ENCODE measurements around the gene ADAMTS3. TPM values are rescaled to one million over a fixed set of nuclear protein-coding genes. Genes with fewer than 3 reads are reported as not detected.

The ADAMTS3 gene
- total and polyA plus RNA-seq, 2 donors (not counting 1 experiment from before 2014, with no cell fraction given) = not detected

- intact Hi-C loops (cut with micrococcal nuclease) = no loop called here
- Histone ChIP-seq H4K20me1 (ENCODE audit: control insufficient read depth, insufficient read depth, low read length, poor library complexity, severe bottlenecking) (no peaks in the 10 kb centered on the region), H3K9ac (ENCODE audit: low read length) (no peak overlapping the region), H3K36me3 (replicated peaks in 1 of 2; ENCODE audit: control extremely low read depth in 1 of 2, control insufficient read depth in 1 of 2, extremely low read depth in 1 of 2, insufficient read depth in 2 of 2, low read length in 1 of 2) (no peaks in the 10 kb centered on the region), H3K4me3 (ENCODE audit: control extremely low read depth in 1 of 5, extremely low read depth in 1 of 5, insufficient read depth in 1 of 5, low read depth in 2 of 5, low read length in 4 of 5) (no peak overlapping the region), H3K9me3 (ENCODE audit: control extremely low read depth in 1 of 3, control insufficient read depth in 2 of 3, insufficient read depth in 1 of 3, low read length in 2 of 3) (no peaks in the 10 kb centered on the region), H3K79me2 (ENCODE audit: control insufficient read depth, insufficient read depth, low read length) (no peaks in the 10 kb centered on the region), H3K4me2 (replicated peaks; ENCODE audit: low read depth, low read length, poor library complexity, severe bottlenecking) (no peak overlapping the region), H3K27me3 (replicated peaks in 1 of 4; ENCODE audit: control extremely low read depth in 1 of 4, control insufficient read depth in 3 of 4, insufficient read depth in 4 of 4, low read length in 3 of 4) (no peaks in the 10 kb centered on the region), H3K4me1 (ENCODE audit: control insufficient read depth in 2 of 2, insufficient read depth in 2 of 2, low read length in 2 of 2) (no peaks in the 10 kb centered on the region), H2AFZ (ENCODE audit: insufficient read depth, low read depth, low read length, poor library complexity, severe bottlenecking) (no peak overlapping the region), H3K27ac (ENCODE audit: low read length in 2 of 2) (no peak overlapping the region)
- no peak for ATAC-seq (ENCODE audit: low read depth)
- H3K27ac Mint-ChIP-seq = no peak overlapping the region
- WGBS (ENCODE audit: insufficient coverage) = 100% methylated on average over 2 of the region's 7 CpGs
- TF ChIP-seq CTCF (IDR thresholded peaks at IDR 0.05) = no peak
- no peaks in the 10 kb centered on the region for H3K4me1 Mint-ChIP-seq
- H3K9me3 Mint-ChIP-seq (ENCODE audit: insufficient read depth) = no peaks in the 10 kb centered on the region
- H3K27me3 Mint-ChIP-seq = no peaks in the 10 kb centered on the region
- no peak overlapping the region for H3K4me3 Mint-ChIP-seq
- no peak for DNase-seq
- ChIA-PET CTCF (no interaction called here), POLR2A (no interaction called here)
These were observed 171.7 kb downstream of the ADAMTS3 start for GRCh38 chr4:72397314-72397713.

DNA sequence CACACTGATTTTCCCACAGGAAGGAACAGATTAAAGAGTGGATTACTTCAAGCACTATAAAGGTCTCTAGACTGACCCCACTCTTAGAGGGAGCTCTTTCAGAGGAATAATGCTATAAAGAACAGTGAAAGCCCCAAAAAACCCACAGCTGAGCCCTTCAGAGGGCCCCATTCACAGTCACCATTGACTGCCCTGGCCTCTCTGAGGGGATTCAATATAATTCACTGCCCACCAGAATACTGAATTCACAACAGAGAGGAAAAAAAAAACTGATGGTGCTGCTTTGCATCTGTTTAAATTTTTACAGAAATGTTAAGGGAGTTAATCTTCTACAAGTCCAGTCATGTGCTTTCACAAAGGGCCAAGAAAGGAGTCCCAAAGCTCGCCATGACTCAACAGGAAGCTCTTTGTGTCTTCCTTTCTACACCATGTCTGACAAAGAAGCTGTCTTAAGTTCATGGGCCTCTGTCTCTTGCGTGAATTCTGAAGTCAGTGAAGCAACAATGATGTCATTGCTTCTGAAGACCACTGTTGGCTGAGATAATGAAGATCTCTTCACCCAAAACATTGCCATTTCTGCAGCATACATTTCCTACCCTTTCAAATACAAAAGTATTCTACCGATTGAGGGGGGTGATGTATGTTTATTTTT, 174.9 kb downstream of the ADAMTS3 start:
- no peak overlapping the region for H3K4me2 ChIP-seq (replicated peaks; ENCODE audit: low read depth, low read length, poor library complexity, severe bottlenecking)
- ATAC-seq (ENCODE audit: low read depth) (no peak), DNase-seq (no peak)
- POLR2A ChIA-PET = no interaction called here
- Mint-ChIP-seq H3K27me3 (no peaks in the 10 kb centered on the region), H3K4me1 (no peaks in the 10 kb centered on the region), H3K27ac (no peak overlapping the region), H3K4me3 (no peak overlapping the region), H3K9me3 (ENCODE audit: insufficient read depth) (no peaks in the 10 kb centered on the region)
- CTCF ChIA-PET = no interaction called here
- H3K36me3 ChIP-seq (replicated peaks in 1 of 2; ENCODE audit: control extremely low read depth in 1 of 2, control insufficient read depth in 1 of 2, extremely low read depth in 1 of 2, insufficient read depth in 2 of 2, low read length in 1 of 2) = no peaks in the 10 kb centered on the region
- H3K4me1 ChIP-seq (ENCODE audit: control insufficient read depth in 2 of 2, insufficient read depth in 2 of 2, low read length in 2 of 2) = no peaks in the 10 kb centered on the region
- intact Hi-C loops (cut with micrococcal nuclease) = no loop called here
- H4K20me1 ChIP-seq (ENCODE audit: control insufficient read depth, insufficient read depth, low read length, poor library complexity, severe bottlenecking) = no peaks in the 10 kb centered on the region
- no peak overlapping the region for H2AFZ ChIP-seq (ENCODE audit: insufficient read depth, low read depth, low read length, poor library complexity, severe bottlenecking)
- H3K4me3 ChIP-seq (ENCODE audit: control extremely low read depth in 1 of 5, extremely low read depth in 1 of 5, insufficient read depth in 1 of 5, low read depth in 2 of 5, low read length in 4 of 5) = no peak overlapping the region
- H3K9ac ChIP-seq (ENCODE audit: low read length) = no peak overlapping the region
- H3K79me2 ChIP-seq (ENCODE audit: control insufficient read depth, insufficient read depth, low read length) = no peaks in the 10 kb centered on the region
- TF ChIP-seq EZH2 (IDR thresholded peaks at IDR 0.05; ENCODE audit: borderline replicate concordance, insufficient read depth, low read depth, low read length, poor library complexity, severe bottlenecking) (no peak), CTCF (IDR thresholded peaks at IDR 0.05) (no peak)
- no peak overlapping the region for H3K27ac ChIP-seq (ENCODE audit: low read length in 2 of 2)
- H3K9me3 ChIP-seq (ENCODE audit: control extremely low read depth in 1 of 3, control insufficient read depth in 2 of 3, insufficient read depth in 1 of 3, low read length in 2 of 3) = no peaks in the 10 kb centered on the region
- WGBS (ENCODE audit: insufficient coverage) = 25% methylated on average over 1 of the region's 3 CpGs
- H3K27me3 ChIP-seq (replicated peaks in 1 of 4; ENCODE audit: control extremely low read depth in 1 of 4, control insufficient read depth in 3 of 4, insufficient read depth in 4 of 4, low read length in 3 of 4) = no peaks in the 10 kb centered on the region
